Stimulated activated CD4-positive, alpha-beta T cell treated with anti-CD3 and anti-CD28 coated beads, Interleukin-15, amount 100 ng/mL, for 48 hours (primary cell): ENCODE data around the gene LIPC.

Source experiments
- DNase-seq, 2 donors: peaks; one replicate each; pipeline ENCODE4 v3.0.0-alpha.2; 2020; ENCODE audit warnings: low read depth in 2 of 2

Gene LIPC

GRCh38 chr15:58616171-58616570, 184.4 kb downstream of the LIPC start:
- DNase-seq = no peak
